Esophagus squamous epithelium (tissue), 4 donors: ENCODE measurements around the gene C15orf40.

Experiments
- POLR2A ChIP-seq, 4 donors: fragments of 450-650 bp; IDR thresholded peaks; one replicate each; pipeline ENCODE4 v1.6.1; 2017; ENCODE audit warnings: antibody characterized with exemption in 4 of 4, mild to moderate bottlenecking in 4 of 4, moderate library complexity in 3 of 4
- TF ChIP-seq, protein P1 (sequence below), 6 experiments: fragments of 450-650 bp in 4 of 6; fragments of 200-600 bp in 2 of 6; sonication (generic) in 2 of 6; IDR thresholded peaks; one replicate each; pipeline ENCODE4 v1.5.1; 2016 to 2019; ENCODE audit warnings: antibody characterized with exemption in 6 of 6, mild to moderate bottlenecking in 4 of 6, moderate library complexity in 4 of 6

DNA sequence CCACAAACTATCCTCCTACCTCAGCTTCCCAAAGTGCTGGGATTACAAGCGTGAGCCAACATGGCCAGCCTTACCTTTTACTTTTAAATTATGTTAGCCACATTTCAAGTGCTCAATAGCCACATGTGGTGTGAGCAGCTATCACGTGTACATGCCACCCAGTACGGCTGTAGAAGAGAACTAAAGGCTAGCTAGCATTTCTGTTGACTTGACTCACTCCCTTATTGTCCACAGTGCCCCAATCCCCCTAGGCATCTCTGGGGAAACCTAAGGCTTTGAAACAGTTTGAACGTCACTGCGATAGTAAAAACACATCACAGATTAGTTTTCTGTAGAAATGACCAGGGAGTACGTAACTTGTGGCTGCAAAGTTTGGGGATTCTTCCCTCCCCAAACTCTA is 12.0 kb downstream of the C15orf40 start:
- no peak for TF ChIP-seq POLR2A (IDR thresholded peaks at IDR 0.05)
- TF ChIP-seq, protein P1, sequence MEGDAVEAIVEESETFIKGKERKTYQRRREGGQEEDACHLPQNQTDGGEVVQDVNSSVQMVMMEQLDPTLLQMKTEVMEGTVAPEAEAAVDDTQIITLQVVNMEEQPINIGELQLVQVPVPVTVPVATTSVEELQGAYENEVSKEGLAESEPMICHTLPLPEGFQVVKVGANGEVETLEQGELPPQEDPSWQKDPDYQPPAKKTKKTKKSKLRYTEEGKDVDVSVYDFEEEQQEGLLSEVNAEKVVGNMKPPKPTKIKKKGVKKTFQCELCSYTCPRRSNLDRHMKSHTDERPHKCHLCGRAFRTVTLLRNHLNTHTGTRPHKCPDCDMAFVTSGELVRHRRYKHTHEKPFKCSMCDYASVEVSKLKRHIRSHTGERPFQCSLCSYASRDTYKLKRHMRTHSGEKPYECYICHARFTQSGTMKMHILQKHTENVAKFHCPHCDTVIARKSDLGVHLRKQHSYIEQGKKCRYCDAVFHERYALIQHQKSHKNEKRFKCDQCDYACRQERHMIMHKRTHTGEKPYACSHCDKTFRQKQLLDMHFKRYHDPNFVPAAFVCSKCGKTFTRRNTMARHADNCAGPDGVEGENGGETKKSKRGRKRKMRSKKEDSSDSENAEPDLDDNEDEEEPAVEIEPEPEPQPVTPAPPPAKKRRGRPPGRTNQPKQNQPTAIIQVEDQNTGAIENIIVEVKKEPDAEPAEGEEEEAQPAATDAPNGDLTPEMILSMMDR (IDR thresholded peaks at IDR 0.05): no peak
